Lung (tissue), 16 donors: ENCODE results near the gene WFDC8. TPM values are rescaled to one million over a fixed set of nuclear protein-coding genes. Genes with fewer than 3 reads are reported as not detected.

Source experiments
- ATAC-seq: fragments of 200-7000 bp; cut with Tn5 transposase; one replicate; pipeline ENCODE4 v1.9.1; 2020; ENCODE audit warnings: moderate number of reproducible peaks; ENCODE audit not compliant: insufficient read depth, low FRiP score
- DNase-seq, 3 donors: peaks; one replicate each; pipeline ENCODE4 v3.0.0-alpha.2; 2013 to 2017
- H3K27ac ChIP-seq, 2 donors: one replicate each; pipeline ENCODE4 v1.5.1; 2013; ENCODE audit warnings: mild to moderate bottlenecking in 2 of 2, moderate library complexity in 2 of 2, control low read depth in 1 of 2, inconsistent platforms in 1 of 2, low read depth in 1 of 2, low read length in 1 of 2
- H3K27me3 ChIP-seq, 3 donors: one replicate each; pipeline ENCODE4 v1.5.1; 2013; ENCODE audit warnings: low read length in 2 of 3; ENCODE audit not compliant: control insufficient read depth in 3 of 3, insufficient read depth in 3 of 3
- H3K36me3 ChIP-seq, 4 donors: one replicate each; pipeline ENCODE4 v1.5.1; 2013; ENCODE audit warnings: low read length in 4 of 4, mild to moderate bottlenecking in 1 of 4, moderate library complexity in 1 of 4; ENCODE audit not compliant: control insufficient read depth in 4 of 4, insufficient read depth in 4 of 4
- H3K4me1 ChIP-seq, 5 donors: one replicate each; pipeline ENCODE4 v1.5.1; 2013; ENCODE audit warnings: low read length in 5 of 5, mild to moderate bottlenecking in 2 of 5, moderate library complexity in 1 of 5; ENCODE audit not compliant: control insufficient read depth in 5 of 5, insufficient read depth in 5 of 5
- H3K4me3 ChIP-seq: one replicate; pipeline ENCODE4 v1.5.1; 2013; ENCODE audit warnings: mild to moderate bottlenecking, control low read depth, moderate library complexity
- H3K9ac ChIP-seq, 2 donors: one replicate each; pipeline ENCODE4 v1.5.1; 2013; ENCODE audit warnings: low read length in 2 of 2, control low read depth in 1 of 2; ENCODE audit not compliant: insufficient read depth in 1 of 2
- H3K9me3 ChIP-seq, 4 donors: one replicate each; pipeline ENCODE4 v1.5.1; 2013; ENCODE audit warnings: low read length in 3 of 4, mild to moderate bottlenecking in 1 of 4, moderate library complexity in 1 of 4; ENCODE audit not compliant: control insufficient read depth in 4 of 4, insufficient read depth in 3 of 4
- WGBS, 2 donors: extraction: QIAGEN DNeasy Blood & Tissue Kit; methylation state at CpG; one replicate each; pipeline ENCODE4 v1.1.7; 2013; 5-methylcytosine and 5-hydroxymethylcytosine counted together
- long read RNA-seq, 5 donors: transcript quantifications; one replicate each; lab custom pipeline, GENCODE V29; 2026
- polyA plus RNA-seq, 2 donors: library from polyadenylated mRNA; stranded (reverse); fragments of 200-250 nt; gene quantifications; one replicate each; pipeline ENCODE4 v1.2.1, GENCODE V29; 2013
- total RNA-seq, 2 donors: library from RNA; depleted of rRNA in 1 of 2; stranded (reverse); fragments of >200 nt in 1 of 2; gene quantifications; one replicate each; pipeline ENCODE4 v1.2.1, GENCODE V29; 2014 to 2021
- TF ChIP-seq, protein P1 (sequence below): IDR thresholded peaks from 2 replicates; pipeline ENCODE4 v1.5.1; 2012; ENCODE audit warnings: mild to moderate bottlenecking; ENCODE audit errors: control extremely low read depth, extremely low read depth
- donor health status: control.
- donor health status: control.
- donor health status: Bipolar disorder and iron deficiency.
- donor health status: healthy.
- donor health status: DM: yes; HTN: yes; CAD: no.

The WFDC8 gene
- under 1 TPM in 1 of 2 donors, not detected in 1; 0.26 TPM for total RNA-seq
- not detected for polyA plus RNA-seq
- long read RNA-seq, donor 1: 0 reads
- long read RNA-seq, donor 2: 0 reads
- long read RNA-seq, donor 3: 0 reads
- long read RNA-seq, donor 4: 0 reads
- long read RNA-seq, donor 5: 0 reads

DNA sequence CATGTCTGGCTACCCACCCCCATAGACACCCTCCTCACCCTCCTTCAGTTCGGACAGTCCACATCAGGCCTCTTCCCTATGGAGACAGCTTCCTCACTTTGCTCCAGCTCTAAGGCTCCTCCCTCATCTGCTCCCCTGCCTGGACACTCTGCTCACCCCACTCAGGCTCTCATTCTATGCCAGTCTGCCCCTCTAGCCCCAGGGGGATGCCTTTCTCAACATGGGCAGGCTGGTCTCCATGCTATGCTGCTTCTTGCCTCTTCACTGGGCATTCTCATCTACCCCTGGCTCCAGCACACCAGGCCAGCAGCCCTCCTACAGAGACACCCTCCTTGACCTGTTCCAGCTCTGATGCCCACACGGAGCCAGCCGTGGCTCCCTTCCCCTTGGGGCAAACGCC, at the start of gene WFDC8:
TSS of gene WFDC8 (minus strand) at position 101 of the 400 bp plus-strand sequence. CDS start at position 64, 37 bp downstream.
- no peak for ATAC-seq
- H3K9me3 ChIP-seq: no peaks in the 10 kb centered on the region
- no peak within 1 kb of the TSS for H3K9ac ChIP-seq
- DNase-seq: no peak
- TF ChIP-seq, protein P1, sequence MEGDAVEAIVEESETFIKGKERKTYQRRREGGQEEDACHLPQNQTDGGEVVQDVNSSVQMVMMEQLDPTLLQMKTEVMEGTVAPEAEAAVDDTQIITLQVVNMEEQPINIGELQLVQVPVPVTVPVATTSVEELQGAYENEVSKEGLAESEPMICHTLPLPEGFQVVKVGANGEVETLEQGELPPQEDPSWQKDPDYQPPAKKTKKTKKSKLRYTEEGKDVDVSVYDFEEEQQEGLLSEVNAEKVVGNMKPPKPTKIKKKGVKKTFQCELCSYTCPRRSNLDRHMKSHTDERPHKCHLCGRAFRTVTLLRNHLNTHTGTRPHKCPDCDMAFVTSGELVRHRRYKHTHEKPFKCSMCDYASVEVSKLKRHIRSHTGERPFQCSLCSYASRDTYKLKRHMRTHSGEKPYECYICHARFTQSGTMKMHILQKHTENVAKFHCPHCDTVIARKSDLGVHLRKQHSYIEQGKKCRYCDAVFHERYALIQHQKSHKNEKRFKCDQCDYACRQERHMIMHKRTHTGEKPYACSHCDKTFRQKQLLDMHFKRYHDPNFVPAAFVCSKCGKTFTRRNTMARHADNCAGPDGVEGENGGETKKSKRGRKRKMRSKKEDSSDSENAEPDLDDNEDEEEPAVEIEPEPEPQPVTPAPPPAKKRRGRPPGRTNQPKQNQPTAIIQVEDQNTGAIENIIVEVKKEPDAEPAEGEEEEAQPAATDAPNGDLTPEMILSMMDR: no peak
- H3K4me1 ChIP-seq: peaks cover 0 to 6% (median 0%) of the 10 kb centered on the region in 5 donors
- H3K27me3 ChIP-seq: peaks cover 0 to 3% (median 0%) of the 10 kb centered on the region in 3 donors
- WGBS, 2 donors: 72 to 76% methylated on average over 4 of the region's 4 CpGs
- H3K27ac ChIP-seq: no peak within 1 kb of the TSS
- H3K4me3 ChIP-seq: no peak within 1 kb of the TSS
- H3K36me3 ChIP-seq: no peaks in the 10 kb centered on the region

DNA sequence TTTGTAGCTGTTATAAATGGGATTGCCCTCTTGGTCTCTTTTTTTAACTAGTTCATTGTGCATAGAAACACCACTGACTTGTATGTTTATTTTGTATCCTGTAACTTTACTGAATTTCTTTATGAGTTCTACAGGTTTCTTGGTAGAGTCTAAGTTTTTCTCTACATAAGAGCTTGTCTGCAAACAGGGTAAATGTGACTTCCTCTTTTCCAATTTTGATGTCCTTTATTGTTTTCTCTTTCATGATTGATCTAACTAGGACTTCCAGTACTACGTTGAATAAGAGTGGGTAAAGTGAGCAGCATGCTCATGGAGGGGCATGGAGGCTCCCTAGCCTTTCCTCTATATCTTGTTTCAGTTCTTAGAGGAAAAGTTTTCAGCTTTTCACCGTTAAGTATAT, 47.5 kb upstream of the WFDC8 start:
- H3K4me3 ChIP-seq: no peak overlapping the region
- H3K9me3 ChIP-seq: no peaks in the 10 kb centered on the region
- no peaks in the 10 kb centered on the region for H3K27me3 ChIP-seq
- no peak overlapping the region for H3K27ac ChIP-seq
- ATAC-seq (no peak), DNase-seq (no peak)
- WGBS, 2 donors: 68 to 69% methylated on average over 2 of the region's 2 CpGs
- no peak overlapping the region for H3K9ac ChIP-seq
- TF ChIP-seq, protein P1: no peak
- no peaks in the 10 kb centered on the region for H3K4me1 ChIP-seq
- H3K36me3 ChIP-seq: no peaks in the 10 kb centered on the region

DNA sequence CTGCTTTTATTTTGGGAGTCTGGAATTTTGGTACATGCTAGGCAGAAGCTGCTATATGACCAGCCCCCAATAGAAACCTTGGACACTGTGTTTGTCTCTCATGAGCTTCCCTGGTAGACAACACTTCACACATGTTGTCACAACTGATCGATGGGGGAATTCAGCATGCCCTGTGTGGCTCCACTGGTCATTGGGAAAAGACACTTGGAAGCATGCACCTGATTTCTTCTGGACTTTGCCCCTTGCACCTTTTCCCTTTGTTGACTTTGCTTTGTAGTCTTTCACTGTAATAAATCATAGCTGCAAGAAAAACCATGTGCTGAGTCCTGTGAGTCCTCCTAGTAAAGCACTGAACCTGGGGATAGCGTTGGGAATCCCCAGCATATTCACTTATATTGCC, 42.5 kb upstream of the WFDC8 start:
- ATAC-seq (no peak), DNase-seq (no peak)

More for the DNA sequence above, 42.5 kb upstream of the WFDC8 start:
- no peaks in the 10 kb centered on the region for H3K36me3 ChIP-seq
- H3K9me3 ChIP-seq: no peaks in the 10 kb centered on the region
- H3K27me3 ChIP-seq: no peaks in the 10 kb centered on the region
- H3K27ac ChIP-seq: no peak overlapping the region
- TF ChIP-seq, protein P1: no peak
- H3K4me1 ChIP-seq: no peaks in the 10 kb centered on the region
- WGBS, 2 donors: 88% methylated on average over 2 of the region's 2 CpGs
- no peak overlapping the region for H3K9ac ChIP-seq
- H3K4me3 ChIP-seq: no peak overlapping the region
